ENCODE measurements around the gene ZNF385B.

Gene ZNF385B

DNA sequence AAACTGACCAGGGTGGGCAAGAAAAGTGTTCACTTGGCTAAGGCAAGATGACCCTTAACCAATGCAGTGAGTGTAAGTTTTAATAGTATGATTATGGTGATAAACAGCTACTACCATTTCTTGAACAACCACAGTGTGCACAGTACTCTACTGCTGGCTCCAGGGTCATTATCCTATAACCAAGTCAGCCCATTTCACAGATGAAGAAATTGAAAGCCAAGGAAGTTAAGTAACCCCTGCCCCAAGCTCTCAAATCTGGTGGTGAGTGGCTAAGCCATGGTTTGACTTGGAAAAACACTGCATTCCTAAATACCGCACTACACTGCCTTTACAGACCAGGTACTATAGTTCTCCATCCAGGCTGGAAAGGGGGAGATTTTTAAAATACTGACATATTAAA lies 5.7 kb downstream of the ZNF385B start:
- no peak for DNase-seq

DNA sequence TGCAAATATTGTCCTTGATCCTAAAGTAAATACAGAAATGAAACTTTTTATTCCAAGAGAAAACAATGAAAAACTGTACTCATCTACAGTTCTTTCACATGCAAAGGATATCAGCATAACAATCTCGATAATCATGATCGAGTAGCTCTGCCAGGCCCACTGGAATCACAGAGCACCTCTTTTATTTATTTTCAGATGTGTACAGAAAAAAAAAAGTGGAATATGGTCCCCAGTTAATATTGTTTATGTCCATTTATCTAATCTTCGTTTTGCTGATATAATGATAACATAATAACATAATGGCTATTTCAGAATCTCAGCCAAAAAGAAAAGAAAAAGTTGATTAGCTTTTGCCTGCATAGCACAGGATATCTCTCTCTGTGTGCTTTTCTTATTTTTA lies 6.5 kb downstream of the ZNF385B start:
- DNase-seq, result no peak

DNA sequence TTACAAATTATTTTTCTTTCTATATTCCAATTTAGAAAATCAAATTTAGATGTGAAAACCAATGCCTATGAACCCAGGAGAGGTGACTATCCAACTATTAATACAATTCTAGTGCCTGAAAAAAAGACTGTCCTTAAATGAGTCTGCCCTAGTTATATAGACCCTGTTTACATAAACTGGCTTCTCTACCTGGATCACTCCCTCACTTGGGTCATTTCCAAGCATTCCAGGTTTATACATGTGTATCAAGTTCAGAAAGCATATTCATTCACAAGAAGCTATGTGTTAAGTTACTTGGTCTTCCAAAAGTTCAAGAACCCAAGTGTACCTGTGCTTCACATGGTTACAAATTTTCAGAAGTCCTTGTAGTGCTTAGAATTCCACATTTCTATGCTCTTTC lies 8.3 kb downstream of the ZNF385B start:
- DNase-seq, result no peak

DNA sequence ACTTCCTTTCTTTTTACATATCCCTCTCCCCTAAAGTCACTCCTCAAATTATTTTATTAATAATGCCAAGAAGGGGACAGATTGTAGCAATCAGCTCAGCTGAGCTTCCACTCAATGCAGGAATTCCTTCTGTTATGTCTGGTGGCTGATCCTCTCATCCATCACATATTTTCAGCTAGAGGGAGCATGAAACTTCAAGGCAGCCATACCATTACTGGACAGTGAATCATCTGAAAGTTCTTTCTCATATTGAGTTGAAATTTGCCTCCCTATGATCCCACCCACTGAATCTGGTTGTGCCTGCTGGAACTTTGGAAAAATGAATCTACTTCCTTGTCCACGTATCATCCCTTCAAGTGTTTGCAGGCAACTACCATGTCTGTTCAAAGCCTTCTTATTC lies 11.2 kb downstream of the ZNF385B start:
- no peak for DNase-seq

DNA sequence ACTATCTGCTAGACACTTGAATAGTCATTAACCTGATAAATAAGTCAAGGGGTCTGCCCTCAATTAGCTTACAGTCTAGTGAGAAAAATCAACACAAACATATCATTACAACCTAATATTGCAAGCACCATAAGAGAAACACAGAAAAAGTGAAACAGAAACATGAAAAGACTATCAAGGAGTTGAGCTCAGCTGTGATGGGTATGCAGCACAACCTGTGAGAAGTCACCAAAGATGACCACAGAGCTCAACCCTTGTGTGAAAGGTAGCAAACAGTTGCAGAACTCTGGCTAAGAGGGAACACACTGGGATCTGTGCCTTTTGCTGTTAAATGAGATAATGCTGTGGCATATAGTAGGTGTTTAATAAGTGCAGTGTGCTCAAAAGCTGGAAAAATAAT lies 11.7 kb downstream of the ZNF385B start:
- DNase-seq, result no peak

DNA sequence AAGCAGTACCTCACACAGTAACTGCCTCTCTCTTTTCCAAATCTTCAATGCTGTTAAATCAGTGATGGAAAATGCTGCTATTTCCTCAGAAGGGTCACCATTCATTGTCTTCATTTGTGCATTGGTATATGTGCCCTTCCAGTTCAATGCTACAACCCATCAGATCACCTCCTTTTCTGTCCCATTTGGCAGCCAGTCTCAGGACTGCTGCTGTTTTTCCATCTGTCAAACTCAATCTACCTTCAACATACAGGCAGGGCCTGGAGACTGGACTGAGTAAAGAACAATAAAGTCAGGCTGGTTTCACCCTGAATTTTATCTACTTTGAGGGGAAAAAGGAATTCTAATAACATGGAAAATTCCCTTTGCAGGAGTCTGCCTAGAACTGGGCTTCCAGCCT lies 17.9 kb downstream of the ZNF385B start:
- DNase-seq, result no peak

DNA sequence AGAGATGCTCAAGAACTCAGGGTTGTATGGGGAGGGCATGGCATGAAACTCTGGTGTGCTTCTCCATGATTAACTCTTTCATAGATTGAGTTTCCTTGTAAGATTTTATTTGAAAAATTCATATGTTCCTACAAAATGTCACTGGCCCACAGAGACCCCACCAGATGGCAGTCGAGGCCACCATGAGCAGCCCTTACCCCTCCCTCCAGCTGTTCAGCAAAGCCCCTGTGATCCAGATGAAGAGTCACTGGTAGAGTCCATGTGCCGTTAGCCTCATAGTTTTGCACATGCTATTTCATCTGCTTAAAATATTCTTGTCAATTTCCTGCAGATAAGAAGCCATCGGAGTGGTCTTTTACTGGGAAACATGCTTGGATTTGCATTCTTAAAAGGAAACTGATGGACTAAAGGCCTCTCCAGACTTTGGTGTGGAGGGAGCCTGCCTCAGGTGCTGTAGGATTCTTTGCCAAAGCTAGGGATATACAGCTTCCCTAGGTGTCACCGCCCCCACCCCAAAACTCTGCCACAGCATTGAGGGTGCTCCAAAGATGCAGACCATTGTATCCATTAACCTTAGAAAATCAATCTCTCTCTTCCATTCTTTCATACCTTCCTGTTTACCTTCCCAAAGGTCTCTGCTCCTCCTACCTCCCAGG lies 18.8 kb downstream of the ZNF385B start:
- DNase-seq, result no peak

DNA sequence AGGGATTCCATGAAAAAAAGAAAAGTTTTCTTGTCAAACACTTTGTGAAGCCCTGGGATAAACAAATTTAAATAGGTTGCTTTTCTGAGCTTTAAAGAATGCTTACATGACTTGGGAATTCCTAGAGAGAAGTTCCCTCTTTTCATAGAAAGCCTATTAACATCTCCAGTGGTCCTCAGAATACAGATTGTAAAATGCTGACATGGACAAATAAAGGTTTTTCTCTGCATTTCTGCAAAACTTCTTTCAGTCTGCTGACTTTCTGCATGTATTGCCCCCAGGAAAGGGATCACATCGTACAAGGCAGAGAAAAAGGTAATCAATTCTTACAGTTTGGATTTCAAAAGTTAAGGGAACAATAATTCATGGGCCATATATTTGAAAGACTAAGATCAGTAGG lies 20.6 kb downstream of the ZNF385B start:
- DNase-seq, result no peak

DNA sequence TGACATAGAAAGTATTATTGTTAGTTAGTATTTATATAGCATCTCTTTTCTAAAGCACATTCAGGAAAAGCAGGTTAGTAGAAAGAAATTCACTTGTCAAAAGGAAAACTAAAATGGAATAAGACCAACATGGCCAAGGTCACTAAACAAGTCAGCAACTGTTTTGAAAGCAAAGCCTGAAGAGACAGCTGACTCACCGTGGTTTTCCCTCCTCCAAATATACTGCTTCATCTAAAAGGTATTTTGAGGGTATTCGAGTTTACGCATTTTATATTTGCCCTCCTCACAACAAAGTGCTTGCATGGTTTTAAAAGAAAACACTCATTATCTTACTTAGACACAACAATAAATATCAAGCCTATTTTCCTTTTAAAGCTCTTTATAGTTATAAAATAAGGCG lies 24.0 kb downstream of the ZNF385B start:
- no peak for DNase-seq

DNA sequence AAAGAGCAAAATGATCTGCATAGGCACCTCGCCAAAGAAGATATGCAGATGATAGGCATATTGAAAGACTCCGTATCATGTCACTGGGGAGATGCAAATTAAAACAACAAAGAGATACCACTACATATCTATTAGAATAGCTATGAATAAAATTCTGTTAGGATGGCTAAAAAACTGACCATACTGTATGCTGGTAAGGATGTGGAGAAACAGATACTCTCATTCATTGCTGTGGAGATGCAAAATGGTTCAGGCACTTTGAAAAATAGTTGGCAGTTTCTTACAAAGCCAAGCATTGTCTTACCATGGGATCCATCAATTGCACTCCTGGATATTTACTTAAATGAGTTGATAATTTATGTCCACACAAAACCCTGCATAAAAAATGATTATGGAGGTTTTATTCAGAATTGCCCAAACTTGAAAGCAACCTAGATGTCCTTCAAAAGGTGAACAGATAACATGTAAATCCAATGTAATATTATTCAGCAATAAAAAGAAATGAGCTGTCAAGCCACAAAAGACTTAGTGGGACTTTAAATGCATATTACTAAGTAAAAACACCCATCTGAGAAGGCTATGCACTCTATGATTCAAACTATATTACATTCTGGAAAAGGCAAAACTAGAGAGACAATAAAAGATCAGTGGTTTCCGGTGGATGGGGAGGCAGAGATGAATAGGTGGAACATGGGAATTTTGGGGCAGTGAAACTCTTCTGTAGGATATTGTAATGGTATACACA lies 31.2 kb downstream of the ZNF385B start:
- no peak for DNase-seq

DNA sequence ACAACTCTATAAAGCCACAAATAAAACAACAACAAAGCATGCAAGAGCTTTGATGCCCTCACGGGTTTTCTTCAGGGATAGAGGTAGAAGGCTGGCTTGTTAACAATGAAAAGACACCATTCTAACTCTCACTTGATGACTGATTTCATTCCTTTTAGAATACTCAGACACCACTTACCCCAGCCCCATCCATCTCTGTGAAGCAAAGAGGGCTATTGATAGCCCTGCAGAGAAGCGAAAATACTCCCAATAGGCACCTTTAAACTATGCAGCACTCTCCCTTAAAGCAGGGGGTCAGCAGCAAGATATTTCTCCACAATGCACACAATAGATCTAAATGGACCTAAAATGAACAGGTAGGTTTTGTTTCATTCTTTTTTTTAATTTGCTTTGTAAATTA lies 35.1 kb downstream of the ZNF385B start:
- no peak for DNase-seq

DNA sequence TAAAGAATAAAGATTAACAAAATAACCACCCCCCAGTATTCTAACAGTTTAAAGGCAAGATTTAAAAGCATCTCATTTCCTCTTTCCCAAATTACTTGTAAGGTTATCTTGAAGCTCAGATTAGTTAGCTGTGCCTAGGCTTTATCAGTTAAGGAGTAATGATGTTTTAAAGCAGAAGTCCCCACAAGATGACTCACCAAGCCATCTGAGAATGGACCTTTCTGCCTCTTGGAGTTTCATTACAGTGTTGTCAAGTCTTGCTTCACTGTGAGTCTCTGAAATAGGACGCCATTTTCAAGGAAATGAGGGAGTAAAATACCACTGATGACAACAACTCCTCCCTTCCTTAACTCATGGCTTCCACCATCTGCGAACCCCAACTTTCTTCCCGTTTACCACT lies 35.9 kb downstream of the ZNF385B start:
- DNase-seq, result no peak

DNA sequence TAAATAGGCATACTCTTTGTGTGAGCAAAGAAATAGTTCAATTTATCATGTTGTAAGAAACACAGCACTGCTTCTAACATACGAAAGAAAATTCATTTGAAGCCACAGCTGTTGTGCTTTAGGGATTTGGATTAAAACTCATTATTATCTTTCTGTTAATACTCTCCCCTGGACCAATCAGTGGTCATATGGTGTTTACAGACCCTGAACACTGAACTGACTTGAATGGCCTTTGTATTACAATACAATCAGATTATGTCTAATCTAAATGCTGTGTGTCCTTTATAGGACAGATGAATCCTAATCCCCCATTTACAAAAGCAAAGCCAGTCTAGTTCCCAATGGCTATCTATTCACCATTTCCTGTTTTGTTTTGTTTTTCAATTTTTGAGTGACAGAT lies 36.5 kb downstream of the ZNF385B start:
- no peak for DNase-seq

DNA sequence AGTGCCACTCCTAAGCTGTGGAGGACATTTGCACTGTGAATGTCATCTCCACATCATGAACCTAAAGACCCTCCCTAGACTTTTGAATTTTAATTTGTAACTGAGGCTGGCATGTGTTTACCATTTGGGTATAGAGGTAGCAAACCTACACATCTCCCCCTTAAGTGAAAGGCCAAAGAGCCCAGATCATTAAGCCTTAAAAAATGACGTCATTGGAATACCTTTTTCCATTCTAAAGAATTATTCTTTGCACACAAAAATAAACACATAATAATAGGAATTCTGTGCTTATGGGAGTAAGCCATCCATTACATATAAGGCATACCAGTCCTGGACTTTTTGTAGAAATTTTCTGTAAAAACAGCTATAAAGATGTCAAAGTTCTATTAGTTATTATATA lies 38.9 kb downstream of the ZNF385B start:
- DNase-seq, result no peak

DNA sequence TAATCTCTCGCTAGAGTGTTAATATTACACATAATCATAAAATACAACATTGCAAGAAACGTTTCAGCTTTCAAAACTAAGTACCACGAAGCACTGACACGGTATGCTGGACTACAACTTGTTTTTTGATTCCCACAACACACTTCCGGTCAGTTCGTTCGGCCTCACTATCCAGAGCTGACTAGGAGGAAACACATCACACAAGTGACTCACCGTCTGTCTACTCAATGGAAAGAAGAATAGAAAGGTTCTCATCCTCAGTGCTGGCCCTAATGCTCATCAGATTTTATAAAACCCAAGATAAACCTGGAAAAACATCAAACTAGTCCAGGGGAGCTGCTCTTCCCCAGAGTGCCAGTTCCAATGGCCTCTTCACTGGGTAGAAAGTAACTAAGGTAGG lies 42.9 kb downstream of the ZNF385B start:
- no peak for DNase-seq

DNA sequence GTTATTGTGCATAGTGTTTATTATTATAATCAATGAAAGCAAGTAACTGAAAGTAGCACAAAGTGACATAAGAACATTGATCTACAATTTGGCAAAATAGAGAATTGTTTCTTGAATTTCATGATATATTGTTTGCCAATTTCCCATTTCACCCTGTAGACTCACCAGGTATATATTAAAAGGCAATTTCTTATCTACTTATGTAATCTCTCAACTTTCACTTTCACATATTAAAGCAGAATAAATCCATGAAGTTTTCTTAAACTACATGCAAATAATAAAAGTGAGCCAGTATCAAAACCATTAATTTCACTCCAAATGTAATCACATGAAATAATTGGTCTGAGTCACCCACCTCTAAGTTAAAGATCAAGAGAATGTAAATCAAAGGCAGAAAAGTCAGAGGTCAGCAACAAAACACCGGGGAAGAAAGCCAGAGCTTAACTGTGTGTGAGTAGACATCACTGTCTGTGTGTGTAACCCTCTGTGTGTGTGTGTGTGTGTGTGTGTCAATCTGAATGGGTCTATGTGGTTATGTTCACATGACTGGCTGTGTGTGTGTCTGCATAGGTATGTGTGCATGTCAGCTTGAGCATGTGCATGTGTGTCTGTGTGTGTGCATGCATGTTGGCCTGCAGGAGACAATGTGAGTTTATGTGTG lies 44.1 kb downstream of the ZNF385B start:
- DNase-seq, result no peak

DNA sequence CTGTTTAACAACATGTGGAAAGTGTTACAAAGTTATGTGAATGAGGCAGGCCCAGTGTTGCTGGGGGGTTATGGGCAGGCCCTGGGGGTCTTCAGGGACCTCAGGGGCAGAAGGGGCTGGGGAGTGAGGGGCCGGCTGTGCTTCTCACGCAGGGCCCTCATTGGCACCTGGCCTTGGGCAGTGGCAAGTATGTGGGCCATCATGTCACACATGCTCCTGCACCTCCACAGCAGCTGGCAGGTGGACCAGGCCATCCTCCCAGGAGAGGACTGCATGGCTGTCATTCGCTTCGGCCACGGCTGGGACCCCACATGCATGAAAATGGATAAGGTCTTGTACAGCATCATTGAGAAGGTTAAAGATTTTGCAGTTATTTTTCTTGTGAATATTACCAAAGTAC lies 47.4 kb downstream of the ZNF385B start:
- no peak for DNase-seq

DNA sequence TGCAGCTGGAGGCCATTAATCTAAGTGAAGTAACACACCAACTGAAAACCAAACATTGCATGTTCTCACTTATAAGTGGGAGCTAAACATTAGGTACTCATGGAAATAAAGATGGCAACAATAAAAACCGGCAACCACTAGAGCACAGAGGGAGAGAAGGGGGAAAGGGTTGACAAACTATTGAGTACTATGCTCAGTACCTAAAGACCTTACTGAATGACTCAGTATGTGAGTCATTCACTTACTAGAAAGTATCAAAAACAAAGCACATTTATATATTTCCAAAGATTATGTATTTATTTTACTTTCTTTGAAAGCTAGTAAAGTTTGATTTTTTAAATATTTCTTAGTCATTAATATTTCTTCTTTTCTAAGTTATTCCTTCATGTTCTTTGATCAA lies 48.9 kb downstream of the ZNF385B start:
- no peak for DNase-seq

DNA sequence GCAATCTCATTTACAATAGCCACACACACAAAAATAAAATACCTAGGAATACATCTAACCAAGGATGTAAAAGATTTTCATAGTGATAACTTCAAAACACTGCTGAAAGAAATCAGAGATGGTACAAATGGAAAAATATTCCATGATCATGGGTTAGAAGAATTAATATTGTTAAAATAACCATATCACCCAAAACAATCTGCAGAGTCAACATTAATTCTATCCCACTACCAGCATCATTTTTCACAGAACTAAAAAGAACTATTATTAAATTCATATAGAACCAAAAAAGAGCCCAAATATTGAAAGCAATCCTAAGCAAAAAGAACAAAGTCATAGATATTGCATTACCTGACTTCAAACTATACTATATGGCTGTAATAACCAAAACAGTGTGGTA lies 50.4 kb downstream of the ZNF385B start:
- no peak for DNase-seq

DNA sequence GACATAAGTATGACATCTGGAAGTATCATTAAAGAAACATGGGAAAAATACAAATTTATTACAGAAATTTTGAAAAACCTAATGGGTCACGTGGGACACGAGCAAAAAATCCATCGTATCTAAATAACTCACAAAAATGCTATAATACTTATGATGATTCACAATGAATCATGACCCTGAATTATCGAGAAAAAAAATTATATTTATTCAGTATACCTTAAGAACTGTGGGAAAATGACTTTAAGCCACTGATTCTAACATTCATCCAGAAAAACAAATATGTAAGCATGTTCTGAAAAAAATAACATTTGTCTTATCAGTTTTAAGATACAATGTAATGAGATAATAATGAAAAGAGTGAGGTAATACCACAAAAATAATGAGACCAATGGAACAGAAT lies 51.8 kb downstream of the ZNF385B start:
- no peak for DNase-seq

DNA sequence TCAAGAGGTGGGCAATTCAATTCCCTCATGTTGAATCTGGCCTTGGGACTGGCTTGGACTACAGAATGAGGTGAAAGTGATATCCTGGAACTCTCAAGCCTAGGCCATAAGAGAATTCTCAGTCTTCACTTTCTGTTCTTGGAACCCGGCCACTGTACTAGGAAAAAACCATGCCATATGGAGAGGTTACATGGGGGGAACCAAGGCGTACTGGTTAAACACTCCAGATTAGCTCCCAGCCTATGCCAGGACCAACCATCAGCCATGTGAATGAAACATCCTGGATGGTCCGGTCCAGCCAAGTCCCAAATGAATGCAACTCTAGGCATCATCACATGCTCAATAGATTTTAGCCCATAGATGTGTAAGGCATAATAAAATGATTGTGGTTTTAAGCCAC lies 56.4 kb downstream of the ZNF385B start:
- DNase-seq, result no peak

DNA sequence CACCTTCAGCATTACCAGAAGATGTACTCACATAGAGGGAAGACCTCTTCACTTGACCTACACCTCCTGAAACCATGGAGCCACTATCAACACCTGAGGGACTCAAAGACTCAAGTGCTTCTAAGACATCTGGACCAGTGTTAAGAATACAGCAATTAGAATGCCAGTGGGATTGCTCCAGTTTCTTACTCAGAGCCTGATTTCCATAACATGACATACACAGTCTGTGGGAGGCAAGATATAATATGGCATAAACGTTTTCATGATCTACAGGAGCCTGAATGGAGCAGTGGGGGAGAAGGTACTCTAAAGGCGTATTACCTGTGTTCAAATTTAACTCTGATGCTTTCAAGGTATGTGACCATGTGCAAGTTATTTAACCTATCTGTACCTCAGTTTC lies 57.2 kb downstream of the ZNF385B start:
- no peak for DNase-seq

DNA sequence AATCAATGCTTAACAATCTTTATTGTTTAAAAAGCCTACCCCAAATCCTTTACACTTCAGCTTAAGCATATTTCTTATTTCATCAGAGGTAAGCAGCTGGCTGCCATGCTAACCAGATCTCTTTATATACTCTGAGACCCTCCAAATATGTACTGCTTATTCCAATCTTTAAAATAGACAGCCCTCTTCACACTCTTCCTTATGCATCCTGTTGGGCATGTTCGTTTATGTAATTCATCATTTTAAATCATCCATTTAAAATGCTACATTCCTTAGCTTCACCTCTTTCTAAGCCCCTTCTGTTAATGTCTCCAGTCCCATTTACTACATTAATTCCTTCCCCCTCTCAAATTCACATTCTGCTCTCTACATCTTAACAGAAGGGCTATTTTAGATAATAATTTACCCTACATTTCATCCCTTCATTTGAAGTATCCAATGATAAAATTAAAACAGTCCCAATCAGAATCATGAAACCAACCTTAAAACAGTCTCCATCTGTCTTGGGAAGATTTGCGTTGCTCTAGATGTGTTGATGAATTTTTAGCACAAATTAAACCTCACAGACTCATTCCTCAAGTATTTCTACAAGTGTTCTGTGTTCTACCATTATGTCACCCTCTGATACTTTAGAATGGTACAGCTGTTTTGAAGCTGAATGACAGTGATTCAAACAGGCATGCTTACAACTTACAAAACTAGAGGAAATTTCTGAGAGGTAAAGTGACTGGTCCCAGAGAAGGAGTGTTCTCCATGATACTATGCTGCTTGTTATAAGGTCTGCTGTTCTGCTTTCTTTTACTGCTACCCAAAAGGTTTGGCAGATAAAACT lies 59.1 kb downstream of the ZNF385B start:
- no peak for DNase-seq

DNA sequence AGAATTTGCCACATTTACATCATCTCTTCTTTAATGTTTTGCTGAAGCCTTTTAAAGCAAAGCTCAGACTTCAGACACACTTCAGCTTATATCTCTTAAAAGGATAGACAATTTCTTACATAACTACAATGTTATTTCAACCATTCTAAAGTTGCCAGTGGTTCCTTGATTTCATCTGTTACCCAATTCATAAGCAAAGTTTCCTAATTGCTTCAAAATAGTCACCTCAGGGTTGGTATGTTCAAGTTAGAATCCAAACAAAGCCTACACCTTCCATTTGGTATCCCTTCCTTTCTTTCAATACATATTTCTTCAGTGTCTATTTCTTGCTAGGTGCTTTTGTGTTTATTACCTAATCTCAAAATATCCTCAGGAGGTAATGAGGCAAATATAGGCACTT lies 60.6 kb downstream of the ZNF385B start:
- no peak for DNase-seq
